ENCODE data around the gene KNCN. TPM values are rescaled to one million over a fixed set of nuclear protein-coding genes. Genes with fewer than 3 reads are reported as not detected.

The KNCN gene
- total RNA-seq, 1 experiment from 2014 or later: not detected

GRCh38 chr1:46543382-46543760 lies 8.1 kb downstream of the KNCN start:
- H3K9me3 Mint-ChIP-seq: no peaks in the 10 kb centered on the region
- ChIA-PET CTCF (interaction anchor here (0.9 to 13.7 kb wide), 8 partner anchors 12 to 196 kb away, joined by 3 to 190 read pairs (median 6); a partner anchor contains a TSS), POLR2A (no interaction called here)
- peak; percentile 27 for ATAC-seq
- no peaks in the 10 kb centered on the region for H3K36me3 Mint-ChIP-seq
- H3K27ac Mint-ChIP-seq: no peak overlapping the region
- DNase-seq (ENCODE audit: low spot score): no peak
- TF ChIP-seq CREB1 (CRISPR knock-in tag; IDR thresholded peaks at IDR 0.05): no peak
- TF ChIP-seq, protein P1, sequence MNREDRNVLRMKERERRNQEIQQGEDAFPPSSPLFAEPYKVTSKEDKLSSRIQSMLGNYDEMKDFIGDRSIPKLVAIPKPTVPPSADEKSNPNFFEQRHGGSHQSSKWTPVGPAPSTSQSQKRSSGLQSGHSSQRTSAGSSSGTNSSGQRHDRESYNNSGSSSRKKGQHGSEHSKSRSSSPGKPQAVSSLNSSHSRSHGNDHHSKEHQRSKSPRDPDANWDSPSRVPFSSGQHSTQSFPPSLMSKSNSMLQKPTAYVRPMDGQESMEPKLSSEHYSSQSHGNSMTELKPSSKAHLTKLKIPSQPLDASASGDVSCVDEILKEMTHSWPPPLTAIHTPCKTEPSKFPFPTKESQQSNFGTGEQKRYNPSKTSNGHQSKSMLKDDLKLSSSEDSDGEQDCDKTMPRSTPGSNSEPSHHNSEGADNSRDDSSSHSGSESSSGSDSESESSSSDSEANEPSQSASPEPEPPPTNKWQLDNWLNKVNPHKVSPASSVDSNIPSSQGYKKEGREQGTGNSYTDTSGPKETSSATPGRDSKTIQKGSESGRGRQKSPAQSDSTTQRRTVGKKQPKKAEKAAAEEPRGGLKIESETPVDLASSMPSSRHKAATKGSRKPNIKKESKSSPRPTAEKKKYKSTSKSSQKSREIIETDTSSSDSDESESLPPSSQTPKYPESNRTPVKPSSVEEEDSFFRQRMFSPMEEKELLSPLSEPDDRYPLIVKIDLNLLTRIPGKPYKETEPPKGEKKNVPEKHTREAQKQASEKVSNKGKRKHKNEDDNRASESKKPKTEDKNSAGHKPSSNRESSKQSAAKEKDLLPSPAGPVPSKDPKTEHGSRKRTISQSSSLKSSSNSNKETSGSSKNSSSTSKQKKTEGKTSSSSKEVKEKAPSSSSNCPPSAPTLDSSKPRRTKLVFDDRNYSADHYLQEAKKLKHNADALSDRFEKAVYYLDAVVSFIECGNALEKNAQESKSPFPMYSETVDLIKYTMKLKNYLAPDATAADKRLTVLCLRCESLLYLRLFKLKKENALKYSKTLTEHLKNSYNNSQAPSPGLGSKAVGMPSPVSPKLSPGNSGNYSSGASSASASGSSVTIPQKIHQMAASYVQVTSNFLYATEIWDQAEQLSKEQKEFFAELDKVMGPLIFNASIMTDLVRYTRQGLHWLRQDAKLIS (CRISPR knock-in tag; IDR thresholded peaks at IDR 0.05; ENCODE audit: borderline replicate concordance): no peak
- no peak for TF ChIP-seq MYBL2 (CRISPR knock-in tag; IDR thresholded peaks at IDR 0.05)
- TF ChIP-seq NR1H2 (CRISPR knock-in tag; IDR thresholded peaks at IDR 0.05): no peak
- TF ChIP-seq, protein P2, sequence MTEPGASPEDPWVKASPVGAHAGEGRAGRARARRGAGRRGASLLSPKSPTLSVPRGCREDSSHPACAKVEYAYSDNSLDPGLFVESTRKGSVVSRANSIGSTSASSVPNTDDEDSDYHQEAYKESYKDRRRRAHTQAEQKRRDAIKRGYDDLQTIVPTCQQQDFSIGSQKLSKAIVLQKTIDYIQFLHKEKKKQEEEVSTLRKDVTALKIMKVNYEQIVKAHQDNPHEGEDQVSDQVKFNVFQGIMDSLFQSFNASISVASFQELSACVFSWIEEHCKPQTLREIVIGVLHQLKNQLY (CRISPR knock-in tag; IDR thresholded peaks at IDR 0.05): no peak
- no peak for TF ChIP-seq SOX15 (CRISPR knock-in tag; IDR thresholded peaks at IDR 0.05)
- no peak for TF ChIP-seq ELF4 (CRISPR knock-in tag; IDR thresholded peaks at IDR 0.05; ENCODE audit: low read depth)
- TF ChIP-seq SP1 (CRISPR knock-in tag; conservative IDR thresholded peaks at IDR 0.05): no peak
- TF ChIP-seq ZNF423 (CRISPR knock-in tag; IDR thresholded peaks at IDR 0.05): no peak
- no peak for TF ChIP-seq ZNF317 (CRISPR knock-in tag; IDR thresholded peaks at IDR 0.05; ENCODE audit: borderline replicate concordance, low read depth)
- TF ChIP-seq, protein P3, sequence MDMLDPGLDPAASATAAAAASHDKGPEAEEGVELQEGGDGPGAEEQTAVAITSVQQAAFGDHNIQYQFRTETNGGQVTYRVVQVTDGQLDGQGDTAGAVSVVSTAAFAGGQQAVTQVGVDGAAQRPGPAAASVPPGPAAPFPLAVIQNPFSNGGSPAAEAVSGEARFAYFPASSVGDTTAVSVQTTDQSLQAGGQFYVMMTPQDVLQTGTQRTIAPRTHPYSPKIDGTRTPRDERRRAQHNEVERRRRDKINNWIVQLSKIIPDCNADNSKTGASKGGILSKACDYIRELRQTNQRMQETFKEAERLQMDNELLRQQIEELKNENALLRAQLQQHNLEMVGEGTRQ (CRISPR knock-in tag; IDR thresholded peaks at IDR 0.05): no peak
- no peak for TF ChIP-seq NFE2L1 (CRISPR knock-in tag; IDR thresholded peaks at IDR 0.05)
- TF ChIP-seq FOXJ3 (CRISPR knock-in tag; IDR thresholded peaks at IDR 0.05; ENCODE audit: borderline replicate concordance): no peak
- H3K4me1 Mint-ChIP-seq: peaks cover 17% of the 10 kb centered on the region
- peaks cover 85% of the 10 kb centered on the region for H3K27me3 Mint-ChIP-seq (ENCODE audit: low read depth)
- peak overlapping the region; percentile 91 for H3K4me3 Mint-ChIP-seq

DNA sequence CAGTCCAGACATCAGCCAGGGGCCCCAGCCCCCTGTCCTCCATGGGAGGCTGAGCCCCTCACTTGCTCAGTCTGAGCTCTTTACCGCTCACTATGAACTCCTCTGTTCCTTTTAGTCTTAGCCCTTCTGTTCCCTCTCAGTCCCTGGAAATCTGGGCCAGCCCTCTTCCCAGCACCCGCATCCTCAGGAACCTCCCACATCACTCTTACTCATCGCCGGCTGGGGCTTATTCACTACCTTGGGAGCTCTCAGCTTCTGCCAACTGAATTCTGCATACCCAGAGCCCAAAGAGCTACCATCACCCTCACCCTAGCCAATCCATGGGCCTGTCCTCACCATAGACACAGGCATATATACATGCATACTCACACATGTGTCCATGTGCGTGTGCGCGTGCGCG lies 11.5 kb downstream of the KNCN start:
- Mint-ChIP-seq H3K36me3 (no peaks in the 10 kb centered on the region), H3K27ac (no peak overlapping the region), H3K9me3 (peaks cover 7% of the 10 kb centered on the region; the same call in 1 of the 2 replicates), H3K4me3 (no peak overlapping the region), H3K4me1 (peaks cover 17% of the 10 kb centered on the region), H3K27me3 (ENCODE audit: low read depth) (peaks cover 93% of the 10 kb centered on the region)
- ATAC-seq (no peak), DNase-seq (ENCODE audit: low spot score) (no peak)
- no peak for TF ChIP-seq NFYB (CRISPR knock-in tag; conservative IDR thresholded peaks at IDR 0.05; ENCODE audit: low read depth)
- TF ChIP-seq TCF7 (CRISPR knock-in tag; IDR thresholded peaks at IDR 0.05; ENCODE audit: low read depth): no peak
- no peak for TF ChIP-seq ESRRA (CRISPR knock-in tag; IDR thresholded peaks at IDR 0.05; ENCODE audit: borderline replicate concordance)
- no peak for TF ChIP-seq GTF2I (CRISPR knock-in tag; conservative IDR thresholded peaks at IDR 0.05)
- no peak for TF ChIP-seq TEAD1 (CRISPR knock-in tag; IDR thresholded peaks at IDR 0.05)
- TF ChIP-seq CTCF (IDR thresholded peaks at IDR 0.05): no peak
- no peak for TF ChIP-seq ZNF317 (CRISPR knock-in tag; IDR thresholded peaks at IDR 0.05; ENCODE audit: borderline replicate concordance, low read depth)
- no peak for TF ChIP-seq ETV6 (CRISPR knock-in tag; IDR thresholded peaks at IDR 0.05)
- no peak for TF ChIP-seq CBFB (CRISPR knock-in tag; IDR thresholded peaks at IDR 0.05; ENCODE audit: low read depth)
- no peak for TF ChIP-seq ZNF281 (CRISPR knock-in tag; IDR thresholded peaks at IDR 0.05)
- no peak for TF ChIP-seq ZNF121 (CRISPR knock-in tag; IDR thresholded peaks at IDR 0.05)
- TF ChIP-seq, protein P4, sequence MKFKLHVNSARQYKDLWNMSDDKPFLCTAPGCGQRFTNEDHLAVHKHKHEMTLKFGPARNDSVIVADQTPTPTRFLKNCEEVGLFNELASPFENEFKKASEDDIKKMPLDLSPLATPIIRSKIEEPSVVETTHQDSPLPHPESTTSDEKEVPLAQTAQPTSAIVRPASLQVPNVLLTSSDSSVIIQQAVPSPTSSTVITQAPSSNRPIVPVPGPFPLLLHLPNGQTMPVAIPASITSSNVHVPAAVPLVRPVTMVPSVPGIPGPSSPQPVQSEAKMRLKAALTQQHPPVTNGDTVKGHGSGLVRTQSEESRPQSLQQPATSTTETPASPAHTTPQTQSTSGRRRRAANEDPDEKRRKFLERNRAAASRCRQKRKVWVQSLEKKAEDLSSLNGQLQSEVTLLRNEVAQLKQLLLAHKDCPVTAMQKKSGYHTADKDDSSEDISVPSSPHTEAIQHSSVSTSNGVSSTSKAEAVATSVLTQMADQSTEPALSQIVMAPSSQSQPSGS (CRISPR knock-in tag; IDR thresholded peaks at IDR 0.05; ENCODE audit: borderline replicate concordance, low read depth): no peak
- TF ChIP-seq ZMAT4 (CRISPR knock-in tag; IDR thresholded peaks at IDR 0.05): no peak
- ChIA-PET POLR2A (no interaction called here), CTCF (interaction anchor here (1.0 to 13.7 kb wide), 8 partner anchors 8 to 133 kb away, joined by 3 to 190 read pairs (median 6); partner anchors contain the start of gene MKNK1)

All from WTC11 (cell line).